GM12878 (cell line): ENCODE data around the gene LRRC4. TPM values are rescaled to one million over a fixed set of nuclear protein-coding genes. Genes with fewer than 3 reads are reported as not detected.

Experiments used
- ATAC-seq: fragments of 200-7000 bp; cut with Tn5 transposase; 3 replicates; pipeline ENCODE4 v1.9.1; 2020; ENCODE audit warnings: mild to moderate bottlenecking, moderate library complexity
- BruUV-seq: library from RNA; stranded (reverse); fragments of 400-500 nt; replicated peaks from 2 replicates; lab custom pipeline; 2021; lab: Mats Ljungman, UMichigan
- CTCF ChIA-PET: fragments of 300-600 bp; sonication (Branson Sonifier 250); formaldehyde crosslinking; extraction: SDS; loops from one replicate; lab custom pipeline; 2021; ENCODE audit warnings: inconsistent platforms; lab: Yijun Ruan, JAX
- POLR2A ChIA-PET: fragments of 350-600 bp; formaldehyde crosslinking; extraction: SDS; loops from one replicate; lab custom pipeline; 2021; ENCODE audit warnings: inconsistent platforms; lab: Charles Lee
- RAD21 ChIA-PET: fragments of 300-600 bp; sonication (Branson Sonifier 250); formaldehyde crosslinking; loops from one replicate; lab custom pipeline; 2023; ENCODE audit warnings: antibody characterized with exemption; ENCODE audit not compliant: unreplicated experiment; lab: Charles Lee
- SMC1A ChIA-PET: fragments of 300-600 bp; sonication (Branson Sonifier 250); formaldehyde crosslinking; loops from one replicate; lab custom pipeline; 2023; ENCODE audit not compliant: unreplicated experiment, uncharacterized antibody; lab: Charles Lee
- DNase-seq: peaks from one replicate; pipeline ENCODE4 v3.0.0-alpha.2; 2011; ENCODE audit warnings: low read depth, low spot score
- FAIRE-seq: peaks from 3 replicates; lab custom pipeline; 2011; peaks lifted over from hg19 to GRCh38; lab: Jason Lieb, UNC
- H2AFZ ChIP-seq: 2 replicates; pipeline ENCODE4 v1.6.0; 2011; ENCODE audit warnings: low read depth, low read length, control low read depth; ENCODE audit not compliant: control insufficient read depth
- H3K27ac ChIP-seq: 2 replicates; pipeline ENCODE4 v1.5.1; 2011; ENCODE audit warnings: control low read depth; ENCODE audit not compliant: control insufficient read depth, insufficient read depth
- H3K27me3 ChIP-seq, 2 experiments: replicated peaks in 1 of 2; 2 replicates each; pipeline versions ENCODE4 v1.6.0 to v1.6.1; 2011; ENCODE audit warnings: low read length in 1 of 2; ENCODE audit not compliant: control insufficient read depth in 2 of 2, insufficient read depth in 2 of 2
- H3K36me3 ChIP-seq, 2 experiments: 2 replicates each; pipeline ENCODE4 v1.5.1; 2011; ENCODE audit warnings: low read length in 1 of 2; ENCODE audit not compliant: control insufficient read depth in 2 of 2, insufficient read depth in 2 of 2
- H3K4me1 ChIP-seq: 2 replicates; pipeline ENCODE4 v1.6.1; 2011; ENCODE audit warnings: mild to moderate bottlenecking, low read length, moderate library complexity, mixed read lengths; ENCODE audit not compliant: control insufficient read depth, insufficient read depth
- H3K4me2 ChIP-seq: 2 replicates; pipeline ENCODE4 v1.6.0; 2011; ENCODE audit warnings: control low read depth; ENCODE audit not compliant: control insufficient read depth, insufficient read depth
- H3K4me3 ChIP-seq: fragments of 200-600 bp; sonication (generic); 2 replicates; pipeline ENCODE4 v1.5.1; 2016
- H3K79me2 ChIP-seq: 2 replicates; pipeline ENCODE4 v1.6.0; 2011; ENCODE audit warnings: low read length; ENCODE audit not compliant: control insufficient read depth, insufficient read depth
- H3K9ac ChIP-seq: 2 replicates; pipeline ENCODE4 v1.8.0; 2011; ENCODE audit warnings: low read length, control low read depth, mixed read lengths; ENCODE audit not compliant: control insufficient read depth, insufficient read depth
- H3K9me3 ChIP-seq: replicated peaks from 3 replicates; pipeline ENCODE4 v1.5.1; 2011; ENCODE audit warnings: mild to moderate bottlenecking, low read length; ENCODE audit not compliant: control insufficient read depth, insufficient read depth
- H4K20me1 ChIP-seq: 2 replicates; pipeline ENCODE4 v1.6.0; 2011; ENCODE audit not compliant: control insufficient read depth, insufficient read depth
- CBFB ChIP-seq: IDR thresholded peaks from 2 replicates; pipeline ENCODE4 v1.6.1; 2016; ENCODE audit warnings: antibody characterized with exemption, low read depth
- CBX5 ChIP-seq: sonication (generic); IDR thresholded peaks from 2 replicates; pipeline ENCODE4 v1.6.1; 2016; ENCODE audit warnings: low read depth, moderate library complexity, mild to moderate bottlenecking, inconsistent platforms
- GATAD2B ChIP-seq: fragments of 450-650 bp; conservative IDR thresholded peaks from 2 replicates; pipeline ENCODE4 v1.6.1; 2017; ENCODE audit warnings: low read depth, mild to moderate bottlenecking, moderate library complexity
- IKZF1 ChIP-seq: fragments of 450-650 bp; conservative IDR thresholded peaks from 2 replicates; pipeline ENCODE4 v1.6.1; 2017; ENCODE audit warnings: antibody characterized with exemption, mild to moderate bottlenecking
- NFXL1 ChIP-seq: fragments of 450-650 bp; IDR thresholded peaks from 2 replicates; pipeline ENCODE4 v1.6.1; 2017; ENCODE audit warnings: antibody characterized with exemption, mild to moderate bottlenecking, borderline replicate concordance
- PAX5 ChIP-seq: IDR thresholded peaks from 2 replicates; pipeline ENCODE4 v1.6.1; 2011; ENCODE audit warnings: low read depth, low read length, borderline replicate concordance
- RUNX3 ChIP-seq: IDR thresholded peaks from 2 replicates; pipeline ENCODE4 v1.6.1; 2012; ENCODE audit warnings: low read length, inconsistent platforms
- ZBTB33 ChIP-seq: fragments of 450-650 bp; IDR thresholded peaks from 2 replicates; pipeline ENCODE4 v1.6.1; 2017; ENCODE audit warnings: mild to moderate bottlenecking
- WGBS: methylation state at CpG from one replicate; pipeline ENCODE4 v1.1.6; 2016; ENCODE audit warnings: low lambda C conversion rate; ENCODE audit not compliant: insufficient replicate concordance, insufficient coverage; ENCODE audit errors: missing lambda C conversion rate; 5-methylcytosine and 5-hydroxymethylcytosine counted together
- in situ Hi-C: fragments of 300-500 bp; cut with MboI; formaldehyde crosslinking; loops from 9 replicates; pipeline ENCODE4 v1.14.3; 2018; ENCODE audit warnings: mixed read lengths
- intact Hi-C: fragments of 100-400 bp; cut with micrococcal nuclease; formaldehyde crosslinking; loops from one replicate; pipeline ENCODE4 v1.14.2; 2022; ENCODE audit not compliant: unreplicated experiment
- polyA plus RNA-seq, 11 experiments: library from polyadenylated mRNA; depleted of rRNA in 4 of 11; unstranded in 6 of 11; stranded (reverse) in 5 of 11; fragments of >200 nt; fragmentation: Nextera tagmentation in 4 of 11; fragmentation: Illumina TruSeq in 1 of 11; extraction: Ambion mirVana in 4 of 11; extraction: Trizol in 1 of 11; gene quantifications; 1 replicate in 1 of 11; 2 replicates in 10 of 11; pipeline versions ENCODE4 v1.2.1 to v1.2.3, GENCODE V29; 2011 to 2016; ENCODE audit warnings: inconsistent platforms in 2 of 11, missing spikeins in 2 of 11, low read depth in 1 of 11
- total RNA-seq, 4 experiments: library from RNA; depleted of rRNA in 3 of 4; stranded (reverse); fragments of >200 nt in 3 of 4; fragmentation: Illumina TruSeq in 1 of 4; extraction: Trizol in 1 of 4; gene quantifications; 2 replicates each; pipeline versions ENCODE4 v1.2.1 to v1.2.3, GENCODE V29; 2013 to 2021
- TF ChIP-seq, protein P1 (sequence below), 3 experiments: IDR thresholded peaks in 2 of 3; conservative IDR thresholded peaks in 1 of 3; 2 replicates each; pipeline ENCODE4 v1.5.1; 2011; ENCODE audit warnings: low read depth in 3 of 3, low read length in 3 of 3, mild to moderate bottlenecking in 3 of 3, control low read depth in 2 of 3, moderate library complexity in 2 of 3, inconsistent platforms in 1 of 3, mixed read lengths in 1 of 3; ENCODE audit not compliant: control insufficient read depth in 2 of 3, insufficient read depth in 1 of 3; ENCODE audit errors: extremely low read depth in 1 of 3

The LRRC4 gene
- total and polyA plus RNA-seq, 10 of the 15 experiments (the other 5 are each of a cell fraction or from before 2014, with no cell fraction given): 0.06 to 0.85 (median 0.12) TPM; not detected in 4

DNA sequence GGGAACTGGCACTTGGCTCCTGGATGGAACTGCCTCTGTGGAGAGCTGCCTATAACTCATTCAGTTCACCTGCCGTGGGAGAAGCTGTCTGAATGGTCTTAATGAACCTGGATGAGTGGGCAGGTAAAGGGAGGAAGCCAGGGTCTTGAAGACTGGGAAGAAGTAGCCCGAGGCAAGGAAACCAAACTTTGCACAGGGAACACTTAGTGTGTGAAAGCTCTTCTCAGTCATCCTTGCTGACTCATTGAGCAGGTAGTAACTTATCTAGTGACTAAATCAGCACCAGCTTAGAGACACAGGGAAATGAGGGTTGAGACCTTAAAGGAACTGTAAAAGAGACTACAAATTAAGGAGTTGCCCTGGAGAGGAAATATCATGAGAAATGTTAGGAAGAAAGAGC lies 9.9 kb downstream of the LRRC4 start:
- no peak for FAIRE-seq
- Histone ChIP-seq H3K36me3 (peaks cover 5 to 38% of the 10 kb centered on the region in 2 experiments), H3K9me3 (no peaks in the 10 kb centered on the region), H3K4me1 (no peaks in the 10 kb centered on the region), H3K9ac (no peak overlapping the region), H3K27ac (no peak overlapping the region), H3K79me2 (no peaks in the 10 kb centered on the region), H2AFZ (no peak overlapping the region), H3K4me3 (no peak overlapping the region), H3K4me2 (no peak overlapping the region), H3K27me3 (no peaks in the 10 kb centered on the region), H4K20me1 (peaks cover 5% of the 10 kb centered on the region)
- CTCF ChIA-PET: interaction anchor here (0.8 kb wide), 1 partner anchor 182 kb away, joined by 3 read pairs; no protein-coding TSS in a partner anchor
- TF ChIP-seq CBX5 (no peak), PAX5 (no peak), IKZF1 (no peak), RUNX3 (no peak)
- intact Hi-C loops: no loop called here
- in situ Hi-C loops: no loop called here
- SMC1A ChIA-PET: no interaction called here
- no TSS peak for BruUV-seq
- no peak for DNase-seq
- WGBS: 96% methylated on average over 2 of the region's 2 CpGs
- POLR2A ChIA-PET: no interaction called here
- RAD21 ChIA-PET: no interaction called here
- no peak for ATAC-seq

GRCh38 chr7:128020159-128020558 lies 11.1 kb downstream of the LRRC4 start:
- in situ Hi-C loops: no loop called here
- RAD21 ChIA-PET: no interaction called here

More at GRCh38 chr7:128020159-128020558, 11.1 kb downstream of the LRRC4 start:
- Histone ChIP-seq H3K9ac (no peak overlapping the region), H2AFZ (no peak overlapping the region), H3K36me3 (peaks cover 5 to 35% of the 10 kb centered on the region in 2 experiments), H4K20me1 (peaks cover 5% of the 10 kb centered on the region), H3K4me2 (no peak overlapping the region), H3K4me1 (no peaks in the 10 kb centered on the region), H3K4me3 (no peak overlapping the region), H3K79me2 (no peaks in the 10 kb centered on the region), H3K27ac (no peak overlapping the region), H3K27me3 (no peaks in the 10 kb centered on the region), H3K9me3 (no peaks in the 10 kb centered on the region)
- no TSS peak for BruUV-seq
- WGBS: 90% methylated on average over 6 of the region's 6 CpGs
- ATAC-seq (no peak), FAIRE-seq (no peak), DNase-seq (no peak)
- intact Hi-C loops: no loop called here
- TF ChIP-seq, protein P1, sequence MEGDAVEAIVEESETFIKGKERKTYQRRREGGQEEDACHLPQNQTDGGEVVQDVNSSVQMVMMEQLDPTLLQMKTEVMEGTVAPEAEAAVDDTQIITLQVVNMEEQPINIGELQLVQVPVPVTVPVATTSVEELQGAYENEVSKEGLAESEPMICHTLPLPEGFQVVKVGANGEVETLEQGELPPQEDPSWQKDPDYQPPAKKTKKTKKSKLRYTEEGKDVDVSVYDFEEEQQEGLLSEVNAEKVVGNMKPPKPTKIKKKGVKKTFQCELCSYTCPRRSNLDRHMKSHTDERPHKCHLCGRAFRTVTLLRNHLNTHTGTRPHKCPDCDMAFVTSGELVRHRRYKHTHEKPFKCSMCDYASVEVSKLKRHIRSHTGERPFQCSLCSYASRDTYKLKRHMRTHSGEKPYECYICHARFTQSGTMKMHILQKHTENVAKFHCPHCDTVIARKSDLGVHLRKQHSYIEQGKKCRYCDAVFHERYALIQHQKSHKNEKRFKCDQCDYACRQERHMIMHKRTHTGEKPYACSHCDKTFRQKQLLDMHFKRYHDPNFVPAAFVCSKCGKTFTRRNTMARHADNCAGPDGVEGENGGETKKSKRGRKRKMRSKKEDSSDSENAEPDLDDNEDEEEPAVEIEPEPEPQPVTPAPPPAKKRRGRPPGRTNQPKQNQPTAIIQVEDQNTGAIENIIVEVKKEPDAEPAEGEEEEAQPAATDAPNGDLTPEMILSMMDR (IDR thresholded peaks at IDR 0.05 in 2 of 3, conservative IDR thresholded peaks at IDR 0.05 in 1 of 3; ENCODE audit: control insufficient read depth in 2 of 3, extremely low read depth in 1 of 3, insufficient read depth in 1 of 3, low read depth in 3 of 3, low read length in 3 of 3): peak; percentile 16 to 47 (median 35); a peak in 5 of 6 replicates
- no peak for TF ChIP-seq CBFB
- no peak for TF ChIP-seq NFXL1
- peak; percentile 98 for TF ChIP-seq ZBTB33
- TF ChIP-seq GATAD2B: no peak
- ChIA-PET POLR2A (no interaction called here), SMC1A (interaction anchor here (1.5 kb wide), 1 partner anchor 20 kb away, joined by 4 read pairs; no protein-coding TSS in a partner anchor), CTCF (interaction anchor here (0.6 to 1.3 kb wide), 3 partner anchors 190 to 312 kb away, joined by 3 to 5 read pairs (median 3); no protein-coding TSS in a partner anchor)
